Keratinocyte (primary cell): ENCODE measurements around the gene SLC12A5. TPM values are rescaled to one million over a fixed set of nuclear protein-coding genes. Genes with fewer than 3 reads are reported as not detected.

Source experiments
- DNase-seq: peaks from one replicate; pipeline ENCODE4 v3.0.0-alpha.2; 2011; ENCODE audit warnings: low read depth, missing footprints, low spot score
- FAIRE-seq: peaks from 2 replicates; lab custom pipeline; 2011; peaks lifted over from hg19 to GRCh38; lab: Jason Lieb, UNC
- H2AFZ ChIP-seq: 2 replicates; pipeline ENCODE4 v1.6.0; 2012; ENCODE audit warnings: low read length, control low read depth, inconsistent platforms; ENCODE audit not compliant: control insufficient read depth
- H3K27ac ChIP-seq: 2 replicates; pipeline ENCODE4 v1.5.1; 2011; ENCODE audit warnings: low read length; ENCODE audit not compliant: control insufficient read depth, insufficient read depth
- H3K27me3 ChIP-seq: 3 replicates; pipeline ENCODE4 v1.6.0; 2011; ENCODE audit warnings: low read length; ENCODE audit not compliant: control insufficient read depth, insufficient read depth; ENCODE audit errors: extremely low read depth
- H3K36me3 ChIP-seq, 2 experiments: 2 replicates in 1 of 2; 3 replicates in 1 of 2; pipeline ENCODE4 v1.5.1; 2011; ENCODE audit warnings: low read length in 2 of 2, mild to moderate bottlenecking in 1 of 2; ENCODE audit not compliant: control insufficient read depth in 2 of 2, insufficient read depth in 2 of 2; ENCODE audit errors: extremely low read depth in 1 of 2
- H3K4me1 ChIP-seq: 3 replicates; pipeline ENCODE4 v1.5.1; 2011; ENCODE audit warnings: low read length; ENCODE audit not compliant: control insufficient read depth, insufficient read depth; ENCODE audit errors: extremely low read depth
- H3K4me2 ChIP-seq: 3 replicates; pipeline ENCODE4 v1.6.0; 2011; ENCODE audit warnings: low read depth, low read length; ENCODE audit not compliant: control insufficient read depth, insufficient read depth; ENCODE audit errors: extremely low read depth
- H3K4me3 ChIP-seq, 3 experiments: fragments of 200-600 bp in 1 of 3; sonication (generic) in 1 of 3; 2 replicates in 2 of 3; 3 replicates in 1 of 3; pipeline ENCODE4 v1.5.1; 2011 to 2016; ENCODE audit warnings: low read length in 3 of 3, mild to moderate bottlenecking in 3 of 3, control low read depth in 2 of 3, inconsistent platforms in 1 of 3, low read depth in 1 of 3, mixed read lengths in 1 of 3, mixed run types in 1 of 3, moderate library complexity in 1 of 3; ENCODE audit not compliant: control insufficient read depth in 2 of 3, insufficient read depth in 2 of 3; ENCODE audit errors: extremely low read depth in 1 of 3
- H3K79me2 ChIP-seq: 2 replicates; pipeline ENCODE4 v1.6.0; 2012; ENCODE audit warnings: low read length; ENCODE audit not compliant: control insufficient read depth, insufficient read depth
- H3K9ac ChIP-seq: 3 replicates; pipeline ENCODE4 v1.6.0; 2011; ENCODE audit warnings: low read length; ENCODE audit not compliant: control insufficient read depth, insufficient read depth; ENCODE audit errors: extremely low read depth
- H3K9me1 ChIP-seq: 3 replicates; pipeline ENCODE4 v1.6.0; 2011; ENCODE audit warnings: low read length; ENCODE audit not compliant: control insufficient read depth, insufficient read depth; ENCODE audit errors: extremely low read depth
- H3K9me3 ChIP-seq: 2 replicates; pipeline ENCODE4 v1.5.1; 2012; ENCODE audit warnings: low read depth, low read length; ENCODE audit not compliant: control insufficient read depth
- H4K20me1 ChIP-seq: 3 replicates; pipeline ENCODE4 v1.6.0; 2011; ENCODE audit warnings: low read length; ENCODE audit not compliant: control insufficient read depth, insufficient read depth; ENCODE audit errors: extremely low read depth
- EZH2 ChIP-seq: IDR thresholded peaks from one replicate; pipeline ENCODE4 v1.6.1; 2012; ENCODE audit warnings: inconsistent platforms, mild to moderate bottlenecking, low read length, moderate library complexity
- dilution Hi-C: fragments of 300-500 bp; cut with MboI; formaldehyde crosslinking; loops from one replicate; pipeline ENCODE4 v1.7.0; 2020; ENCODE audit warnings: low sequenced_read_pairs; ENCODE audit not compliant: extremely low pct_ligation_motif_present
- polyA plus RNA-seq, 5 experiments: library from polyadenylated mRNA; depleted of rRNA in 3 of 5; stranded (reverse) in 3 of 5; stranded (forward) in 1 of 5; unstranded in 1 of 5; fragments of >200 nt; gene quantifications; 1 replicate in 1 of 5; 2 replicates in 3 of 5; 3 replicates in 1 of 5; pipeline versions ENCODE4 v1.2.1 to v1.2.3, GENCODE V29; 2011 to 2012; ENCODE audit warnings: missing spikeins in 2 of 5, low read depth in 1 of 5, low replicate concordance in 1 of 5
- TF ChIP-seq, protein P1 (sequence below), 3 experiments: IDR thresholded peaks in 1 of 3; conservative IDR thresholded peaks in 1 of 3; optimal IDR thresholded peaks in 1 of 3; 2 replicates in 2 of 3; 3 replicates in 1 of 3; pipeline versions ENCODE3 to v1.5.1; 2011; ENCODE audit warnings: low read length in 3 of 3, mild to moderate bottlenecking in 3 of 3, moderate library complexity in 2 of 3, control low read depth in 1 of 3, inconsistent platforms in 1 of 3; ENCODE audit not compliant: insufficient read depth in 2 of 3; ENCODE audit errors: extremely low read depth in 1 of 3

The SLC12A5 gene
- polyA plus RNA-seq, 1 donor (not counting 4 experiments of a cell fraction or from before 2014, with no cell fraction given): not detected

DNA sequence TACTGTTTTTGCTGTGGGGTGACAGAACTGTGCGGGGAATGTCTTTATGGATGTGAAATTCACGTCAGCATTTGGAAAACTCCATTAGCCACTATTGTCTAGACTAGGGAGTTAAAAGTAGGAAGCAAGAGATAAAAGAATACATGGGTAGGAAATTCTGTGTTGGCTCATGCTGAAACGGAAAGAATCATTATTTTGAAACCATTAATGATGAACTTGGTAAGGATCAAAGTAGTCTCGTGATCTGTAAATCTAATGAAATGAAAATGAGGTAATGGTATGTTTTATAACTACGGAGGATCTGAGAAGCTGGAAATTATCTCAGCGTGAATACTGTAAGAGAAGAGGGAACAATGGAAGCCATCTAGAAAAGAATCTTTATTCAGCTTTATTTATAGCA, 78.0 kb downstream of the SLC12A5 start:
- dilution Hi-C loops: no loop called here

DNA sequence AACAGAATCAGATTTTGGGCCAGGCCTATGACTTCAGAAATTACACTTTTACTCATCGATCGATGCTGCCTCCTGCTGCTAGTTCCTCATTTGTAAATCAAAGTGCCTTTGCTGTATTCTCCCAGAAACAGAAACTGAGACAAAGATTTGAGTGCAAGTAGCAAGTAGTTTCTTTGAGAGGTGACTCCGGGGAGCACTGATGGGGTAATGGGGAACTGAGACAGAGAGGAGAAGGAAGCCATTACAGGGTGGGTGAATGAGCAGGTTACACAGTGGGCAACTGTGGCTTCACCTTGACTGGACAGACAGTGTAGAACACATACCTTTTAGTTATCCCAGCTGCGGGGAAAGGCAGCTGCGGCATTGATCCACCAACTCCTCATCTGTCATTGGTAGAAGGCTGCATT, 79.4 kb downstream of the SLC12A5 start:
- Histone ChIP-seq H3K27me3 (peaks cover 12% of the 10 kb centered on the region), H3K4me3 (no peak overlapping the region), H3K36me3 (no peaks in the 10 kb centered on the region), H3K9me1 (no peaks in the 10 kb centered on the region), H4K20me1 (no peaks in the 10 kb centered on the region), H3K9me3 (no peaks in the 10 kb centered on the region), H3K4me1 (no peaks in the 10 kb centered on the region), H2AFZ (no peak overlapping the region), H3K9ac (no peak overlapping the region), H3K79me2 (no peaks in the 10 kb centered on the region), H3K27ac (no peak overlapping the region), H3K4me2 (no peak overlapping the region)
- no peak for DNase-seq
- dilution Hi-C loops: no loop called here
- FAIRE-seq: no peak
- TF ChIP-seq, protein P1, sequence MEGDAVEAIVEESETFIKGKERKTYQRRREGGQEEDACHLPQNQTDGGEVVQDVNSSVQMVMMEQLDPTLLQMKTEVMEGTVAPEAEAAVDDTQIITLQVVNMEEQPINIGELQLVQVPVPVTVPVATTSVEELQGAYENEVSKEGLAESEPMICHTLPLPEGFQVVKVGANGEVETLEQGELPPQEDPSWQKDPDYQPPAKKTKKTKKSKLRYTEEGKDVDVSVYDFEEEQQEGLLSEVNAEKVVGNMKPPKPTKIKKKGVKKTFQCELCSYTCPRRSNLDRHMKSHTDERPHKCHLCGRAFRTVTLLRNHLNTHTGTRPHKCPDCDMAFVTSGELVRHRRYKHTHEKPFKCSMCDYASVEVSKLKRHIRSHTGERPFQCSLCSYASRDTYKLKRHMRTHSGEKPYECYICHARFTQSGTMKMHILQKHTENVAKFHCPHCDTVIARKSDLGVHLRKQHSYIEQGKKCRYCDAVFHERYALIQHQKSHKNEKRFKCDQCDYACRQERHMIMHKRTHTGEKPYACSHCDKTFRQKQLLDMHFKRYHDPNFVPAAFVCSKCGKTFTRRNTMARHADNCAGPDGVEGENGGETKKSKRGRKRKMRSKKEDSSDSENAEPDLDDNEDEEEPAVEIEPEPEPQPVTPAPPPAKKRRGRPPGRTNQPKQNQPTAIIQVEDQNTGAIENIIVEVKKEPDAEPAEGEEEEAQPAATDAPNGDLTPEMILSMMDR (optimal IDR thresholded peaks at IDR 0.05 in 1 of 3, IDR thresholded peaks at IDR 0.05 in 1 of 3, conservative IDR thresholded peaks at IDR 0.05 in 1 of 3; ENCODE audit: extremely low read depth in 1 of 3, insufficient read depth in 2 of 3, low read length in 3 of 3): no peak
- TF ChIP-seq EZH2: no peak

More for the DNA sequence above, 78.0 kb downstream of the SLC12A5 start:
- Histone ChIP-seq H3K27ac (no peak overlapping the region), H3K36me3 (no peaks in the 10 kb centered on the region), H4K20me1 (no peaks in the 10 kb centered on the region), H3K9me1 (no peaks in the 10 kb centered on the region), H3K27me3 (peaks cover 14% of the 10 kb centered on the region), H3K9ac (no peak overlapping the region), H3K79me2 (no peaks in the 10 kb centered on the region), H2AFZ (no peak overlapping the region), H3K9me3 (no peaks in the 10 kb centered on the region), H3K4me3 (no peak overlapping the region), H3K4me2 (no peak overlapping the region), H3K4me1 (no peaks in the 10 kb centered on the region)
- TF ChIP-seq, protein P1 (optimal IDR thresholded peaks at IDR 0.05 in 1 of 3, IDR thresholded peaks at IDR 0.05 in 1 of 3, conservative IDR thresholded peaks at IDR 0.05 in 1 of 3; ENCODE audit: extremely low read depth in 1 of 3, insufficient read depth in 2 of 3, low read length in 3 of 3): no peak
- no peak for TF ChIP-seq EZH2
- no peak for DNase-seq
- FAIRE-seq: no peak
